Measurements from ENCODE around the gene MYRIP.

DNA sequence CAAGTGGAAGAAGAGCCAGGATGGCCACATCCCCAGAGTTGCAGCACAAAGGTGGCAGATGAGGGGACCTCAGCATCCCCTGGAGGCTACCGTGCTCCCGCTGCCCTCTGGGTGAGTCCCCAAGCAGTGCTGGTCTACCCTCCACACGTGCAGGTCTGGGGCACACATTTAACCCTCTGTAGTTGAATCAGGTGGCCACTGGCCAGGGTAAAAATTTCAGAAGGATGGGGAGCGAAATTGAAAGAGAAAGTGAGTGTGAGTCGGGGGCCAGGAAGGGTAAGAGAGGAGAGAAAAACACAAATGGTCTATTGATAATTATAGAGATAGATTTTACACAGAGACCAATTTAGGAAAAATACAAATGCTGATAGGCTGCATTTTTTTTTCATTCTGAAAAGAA lies 360.6 kb downstream of the MYRIP start:
- TF ChIP-seq EZH2 (IDR thresholded peaks at IDR 0.05) (no peak), POLR2AphosphoS5 (IDR thresholded peaks at IDR 0.05; ENCODE audit: borderline replicate concordance, low read depth, low read length) (no peak), FOXP2 (optimal IDR thresholded peaks at IDR 0.05; ENCODE audit: control extremely low read depth, extremely low read length, insufficient read depth) (no peak)
